Hepatocyte (in vitro differentiated cells): ENCODE measurements around the gene CIITA.

Source experiments
- CTCF ChIP-seq: fragments of 200-600 bp; sonication (generic); IDR thresholded peaks from 2 replicates; pipeline ENCODE4 v1.5.1; 2016; ENCODE audit warnings: antibody characterized with exemption, mild to moderate bottlenecking; ENCODE audit not compliant: poor library complexity
- EZH2 ChIP-seq: fragments of 200-600 bp; sonication (generic); IDR thresholded peaks from 2 replicates; pipeline ENCODE4 v1.6.1; 2016; ENCODE audit warnings: antibody characterized with exemption, mild to moderate bottlenecking, borderline replicate concordance

- TF ChIP-seq EZH2 (no peak), CTCF (no peak)
These were observed 687 bp upstream of the CIITA start for GRCh38 chr16:10876315-10876714.
